HG03571 (cell line): ENCODE results near the gene TMEM130.
"Not testable (repeated sequence)": the region's sequence is repeated elsewhere in the genome, so short reads cannot be mapped to it uniquely, and the experiment has no call there.

Source experiments
- ATAC-seq: cut with Tn5 transposase; IDR thresholded peaks from one replicate; pipeline ENCODE4 v1.9.1; 2021; ENCODE audit not compliant: unreplicated experiment

Gene TMEM130

GRCh38 chr7:98842552-98842951, 27.3 kb downstream of the TMEM130 start:
- not testable (repeated sequence) for ATAC-seq

GRCh38 chr7:98841179-98841997, 28.4 kb downstream of the TMEM130 start:
- no peak for ATAC-seq

- ATAC-seq = no peak
Measured at GRCh38 chr7:98840722-98841121, 29.1 kb downstream of the TMEM130 start.

GRCh38 chr7:98840096-98840495, 29.7 kb downstream of the TMEM130 start:
- no peak for ATAC-seq

- no peak for ATAC-seq
Measured at GRCh38 chr7:98837630-98837972, 32.2 kb downstream of the TMEM130 start.

- ATAC-seq = no peak
Measured at GRCh38 chr7:98836811-98837629, 32.8 kb downstream of the TMEM130 start.

- ATAC-seq = no peak
Measured at GRCh38 chr7:98834949-98835348, 34.9 kb downstream of the TMEM130 start.

- ATAC-seq = no peak
Measured at GRCh38 chr7:98833022-98833421, 36.8 kb downstream of the TMEM130 start.

GRCh38 chr7:98831641-98832221, 38.1 kb downstream of the TMEM130 start:
- no peak for ATAC-seq

- ATAC-seq = no peak
Measured at GRCh38 chr7:98830972-98831548, 38.8 kb downstream of the TMEM130 start.

GRCh38 chr7:98828368-98828767, 41.4 kb downstream of the TMEM130 start:
- ATAC-seq = no peak

- ATAC-seq = no peak
Measured at GRCh38 chr7:98827258-98827657, 42.6 kb downstream of the TMEM130 start.

GRCh38 chr7:98826811-98827231, 43.0 kb downstream of the TMEM130 start:
- no peak for ATAC-seq

- no peak for ATAC-seq
Measured at GRCh38 chr7:98826387-98826786, 43.4 kb downstream of the TMEM130 start.

GRCh38 chr7:98823226-98823625, 46.6 kb downstream of the TMEM130 start:
- no peak for ATAC-seq

- ATAC-seq = no peak
Measured at GRCh38 chr7:98821348-98821747, 48.5 kb downstream of the TMEM130 start.

- ATAC-seq = no peak
Measured at GRCh38 chr7:98816967-98817710, 52.7 kb downstream of the TMEM130 start.

- ATAC-seq = no peak
Measured at GRCh38 chr7:98816241-98816640, 53.6 kb downstream of the TMEM130 start.

- ATAC-seq = no peak
Measured at GRCh38 chr7:98815313-98815712, 54.5 kb downstream of the TMEM130 start.

GRCh38 chr7:98811299-98811698, 58.5 kb downstream of the TMEM130 start:
- ATAC-seq = no peak
